ENCODE results near the gene HNRNPL. TPM values are rescaled to one million over a fixed set of nuclear protein-coding genes. Genes with fewer than 3 reads are reported as not detected.

HNRNPL gene
- polyA plus RNA-seq, 1 experiment = 316 TPM

- H3K9me3 ChIP-seq (ENCODE audit: control insufficient read depth, insufficient read depth, low read length) = no peaks in the 10 kb centered on the region; the same call in 1 of the 2 replicates
- no peaks in the 10 kb centered on the region for H3K27me3 ChIP-seq (ENCODE audit: control insufficient read depth, insufficient read depth, low read length)
- peak; percentile 23; the same call in 1 of the 2 replicates for TF ChIP-seq CTCF (IDR thresholded peaks at IDR 0.05; ENCODE audit: low read depth, low read length)
- peak overlapping the region; percentile 91 for H3K27ac ChIP-seq (ENCODE audit: low read depth, low read length)
- peak; percentile 100 for DNase-seq (ENCODE audit: low read depth, low spot score)
- peak overlapping the region; percentile 67 for H3K4me3 ChIP-seq (ENCODE audit: low read depth, low read length)
- ChIA-PET CTCF (no interaction called here), POLR2A (interaction anchor here (0.6 kb wide), 1 partner anchor 110 kb away, joined by 3 read pairs; no protein-coding TSS in a partner anchor)
Measured at GRCh38 chr19:38850436-38850975, 720 bp upstream of the HNRNPL start.

- peak; percentile 89 for DNase-seq (ENCODE audit: low read depth, low spot score)
- Histone ChIP-seq H3K9me3 (ENCODE audit: control insufficient read depth, insufficient read depth, low read length) (no peaks in the 10 kb centered on the region; the same call in 1 of the 2 replicates), H3K4me3 (ENCODE audit: low read depth, low read length) (peak overlapping the region; percentile 65), H3K27ac (ENCODE audit: low read depth, low read length) (peak overlapping the region; percentile 77), H3K27me3 (ENCODE audit: control insufficient read depth, insufficient read depth, low read length) (no peaks in the 10 kb centered on the region)
- POLR2A ChIA-PET = interaction anchor here (0.5 to 1.4 kb wide), 12 partner anchors 9 to 598 kb away, joined by 3 to 14 read pairs (median 6); partner anchors contain the start of genes ACTN4, CCER2, ECH1 and EIF3K
- CTCF ChIA-PET = interaction anchor here (0.6 to 1.1 kb wide), 5 partner anchors 20 to 593 kb away, joined by 3 to 5 read pairs (median 4); partner anchors contain the start of gene PPP1R14A
- TF ChIP-seq CTCF (IDR thresholded peaks at IDR 0.05; ENCODE audit: low read depth, low read length) = no peak
Measured at GRCh38 chr19:38849147-38849859, 483 bp downstream of the HNRNPL start.

- Histone ChIP-seq H3K27ac (ENCODE audit: low read depth, low read length) (peak overlapping the region; percentile 77), H3K27me3 (ENCODE audit: control insufficient read depth, insufficient read depth, low read length) (no peaks in the 10 kb centered on the region), H3K9me3 (ENCODE audit: control insufficient read depth, insufficient read depth, low read length) (no peaks in the 10 kb centered on the region; the same call in 1 of the 2 replicates), H3K4me3 (ENCODE audit: low read depth, low read length) (peak overlapping the region; percentile 65)
- ChIA-PET POLR2A (interaction anchor here (0.5 to 1.4 kb wide), 12 partner anchors 9 to 597 kb away, joined by 3 to 14 read pairs (median 6); partner anchors contain the start of genes ACTN4, CCER2, ECH1 and EIF3K), CTCF (interaction anchor here (0.6 to 1.1 kb wide), 4 partner anchors 20 to 592 kb away, joined by 3 to 5 read pairs (median 4); partner anchors contain the start of gene PPP1R14A)
- no peak for DNase-seq (ENCODE audit: low read depth, low spot score)
- no peak for TF ChIP-seq CTCF (IDR thresholded peaks at IDR 0.05; ENCODE audit: low read depth, low read length)
Measured at GRCh38 chr19:38848299-38849146, 1.3 kb downstream of the HNRNPL start.

- POLR2A ChIA-PET = interaction anchor here (0.6 to 1.4 kb wide), 2 partner anchors 8 to 18 kb away, joined by 3 read pairs; no protein-coding TSS in a partner anchor
- Histone ChIP-seq H3K9me3 (ENCODE audit: control insufficient read depth, insufficient read depth, low read length) (no peaks in the 10 kb centered on the region), H3K27me3 (ENCODE audit: control insufficient read depth, insufficient read depth, low read length) (no peaks in the 10 kb centered on the region), H3K4me3 (ENCODE audit: low read depth, low read length) (no peak overlapping the region), H3K27ac (ENCODE audit: low read depth, low read length) (no peak overlapping the region)
- no peak for DNase-seq (ENCODE audit: low read depth, low spot score)
- TF ChIP-seq CTCF (IDR thresholded peaks at IDR 0.05; ENCODE audit: low read depth, low read length) = no peak
- CTCF ChIA-PET = interaction anchor here (0.5 kb wide), 1 partner anchor 468 kb away, joined by 3 read pairs; no protein-coding TSS in a partner anchor
Measured at GRCh38 chr19:38846097-38846496, 3.7 kb downstream of the HNRNPL start.

Measured in AG04450 (cell line).